NCI-H1436 (cell line): ENCODE results near the gene MAP3K5.

Experiments used
- DNase-seq: peaks from one replicate; lab custom pipeline; 2025; lab: John Stamatoyannopoulos, UW

The MAP3K5 gene

DNA sequence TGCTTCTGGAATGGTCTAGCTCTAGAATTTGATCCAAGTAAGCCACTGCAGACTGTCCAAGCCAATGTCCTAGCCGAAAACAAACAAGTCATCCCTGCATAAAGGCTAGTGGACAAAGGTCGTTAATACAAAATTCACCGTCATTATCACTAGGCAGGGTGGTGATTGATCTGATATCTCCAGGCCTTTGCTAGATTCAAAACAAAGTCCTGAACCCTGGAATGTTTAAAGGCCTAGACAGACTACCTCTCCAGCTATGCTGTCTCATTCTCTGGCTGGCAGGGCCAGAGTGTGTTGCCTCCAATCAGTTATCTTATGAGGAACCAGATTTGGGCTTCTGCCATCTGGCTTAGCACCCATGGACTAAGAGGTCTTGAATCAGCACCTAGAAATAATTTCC lies 280.4 kb downstream of the MAP3K5 start:
- DNase-seq = no peak

DNA sequence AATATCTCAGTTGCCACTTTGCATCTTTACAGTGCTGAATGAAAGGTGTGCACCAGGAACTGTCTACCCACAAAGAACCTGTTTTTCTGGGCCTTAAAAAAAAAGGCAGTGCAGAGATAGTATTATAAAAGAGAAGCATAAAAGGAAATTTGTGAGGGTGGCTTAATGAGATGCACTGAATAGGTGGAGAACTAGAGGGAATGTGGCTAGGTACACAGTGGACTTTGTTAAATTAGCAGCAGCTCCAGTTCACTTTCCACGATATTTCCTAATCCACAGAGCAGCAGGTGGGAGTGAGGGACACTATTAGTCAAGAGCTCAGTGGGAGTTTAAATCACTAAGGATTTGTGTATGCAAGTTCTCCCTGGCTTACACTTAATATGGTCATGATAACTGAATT lies 280.9 kb downstream of the MAP3K5 start:
- no peak for DNase-seq

DNA sequence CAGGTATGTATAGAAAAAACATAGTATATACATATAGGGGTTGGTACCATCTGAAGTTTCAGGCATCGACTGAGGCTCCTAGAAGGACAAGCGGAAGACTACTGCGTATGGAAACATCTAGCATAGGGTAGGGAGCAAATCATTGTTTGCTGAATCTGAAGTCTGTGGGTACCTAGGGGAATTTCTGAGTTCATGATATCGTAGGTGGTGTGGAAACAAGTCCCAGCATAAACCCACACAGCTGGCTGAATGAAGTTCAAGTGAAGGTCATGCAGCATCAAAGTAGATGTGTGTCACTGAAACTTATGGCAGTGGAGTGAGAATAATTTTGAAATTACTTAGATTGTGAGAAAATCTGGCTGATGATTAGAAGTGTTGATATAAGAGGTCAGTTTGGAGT lies 281.5 kb downstream of the MAP3K5 start:
- no peak for DNase-seq

DNA sequence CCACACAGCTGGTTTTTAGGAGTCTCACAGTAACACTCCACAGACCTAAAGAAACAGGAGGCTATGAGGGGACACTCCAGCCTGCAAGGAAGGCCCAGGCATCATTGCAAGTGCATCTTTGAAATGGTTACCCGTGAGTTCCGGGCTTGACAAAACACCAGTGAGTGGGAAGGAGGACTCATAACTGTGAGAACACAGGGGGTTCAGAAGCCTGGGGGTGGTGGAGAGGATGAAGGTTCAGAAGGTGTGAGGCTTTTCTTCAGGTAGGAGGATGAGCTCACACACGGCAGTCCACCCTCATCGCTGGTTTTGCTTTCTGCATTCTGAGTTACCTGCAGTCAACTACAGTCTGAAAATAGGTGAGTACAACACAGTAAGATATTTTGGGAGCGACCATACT lies 282.0 kb downstream of the MAP3K5 start:
- no peak for DNase-seq

DNA sequence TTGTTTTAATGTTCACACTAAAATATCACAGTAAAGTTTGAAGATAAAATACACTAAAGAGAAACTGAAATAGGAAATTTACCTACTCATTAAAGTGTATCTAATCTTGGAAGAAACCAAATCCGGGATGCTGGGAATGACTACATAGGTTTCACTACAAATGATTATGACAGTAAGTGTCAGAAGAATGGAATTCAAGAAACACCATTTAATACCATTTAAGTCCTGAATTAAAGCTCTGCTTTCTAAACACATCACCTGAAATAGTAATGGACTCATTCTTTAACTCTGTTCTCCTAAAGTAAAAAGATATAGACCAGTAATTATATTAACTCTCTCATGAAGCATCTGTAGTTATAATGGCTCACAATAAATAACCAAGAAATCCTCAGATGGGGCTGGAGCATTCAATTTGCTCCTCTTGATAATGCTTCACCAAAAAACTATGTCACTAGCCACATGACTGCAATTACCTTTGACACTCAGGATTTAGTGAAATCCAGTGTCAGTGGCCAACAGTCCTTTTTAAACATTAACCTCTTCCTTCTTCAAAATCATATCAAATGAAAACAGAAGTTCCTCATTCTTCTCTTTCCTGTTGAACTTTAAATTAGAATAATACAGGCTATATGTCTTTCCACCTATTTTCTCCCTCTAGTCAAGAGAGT lies 283.4 kb downstream of the MAP3K5 start:
- no peak for DNase-seq
